ENCODE results near the gene STAB2. TPM values are rescaled to one million over a fixed set of nuclear protein-coding genes. Genes with fewer than 3 reads are reported as not detected.

STAB2 gene
- polyA plus RNA-seq, 3 donors, result not detected

DNA sequence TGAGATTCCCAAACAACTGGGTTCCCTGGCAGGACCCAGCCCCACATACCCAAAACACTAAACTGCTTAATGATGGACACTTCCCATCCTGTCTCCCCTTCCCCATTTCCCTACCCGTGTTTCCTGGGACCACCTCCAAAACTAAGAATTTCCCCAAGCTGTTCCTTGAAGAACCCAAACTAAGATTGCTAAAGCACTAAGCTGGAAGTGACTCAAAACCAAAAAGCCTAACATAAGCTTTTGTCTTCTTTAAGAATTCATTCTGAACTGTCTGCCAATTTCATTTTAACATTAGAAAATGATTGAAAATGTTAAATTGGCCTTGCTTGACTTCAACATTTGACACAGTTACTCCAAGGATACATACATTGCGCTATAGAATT is 29.5 kb upstream of the STAB2 start:
- Histone ChIP-seq H3K27me3 (ENCODE audit: control insufficient read depth in 2 of 2, insufficient read depth in 2 of 2, low read length in 2 of 2) (no peaks in the 10 kb centered on the region), H3K36me3 (replicated peaks in 1 of 2; ENCODE audit: control insufficient read depth in 1 of 2, insufficient read depth in 2 of 2, low read length in 2 of 2) (no peaks in the 10 kb centered on the region), H3K4me1 (ENCODE audit: control insufficient read depth in 1 of 2, insufficient read depth in 2 of 2, low read length in 2 of 2) (no peaks in the 10 kb centered on the region), H3K4me2 (replicated peaks; ENCODE audit: extremely low read depth, low read length, poor library complexity, severe bottlenecking) (no peak overlapping the region), H3K27ac (ENCODE audit: low read depth in 1 of 2, low read length in 2 of 2) (no peak overlapping the region), H4K20me1 (ENCODE audit: insufficient read depth, low read length) (no peaks in the 10 kb centered on the region), H2AFZ (ENCODE audit: insufficient read depth, low read depth, low read length, poor library complexity, severe bottlenecking) (no peak overlapping the region), H3K79me2 (ENCODE audit: insufficient read depth, low read length) (no peaks in the 10 kb centered on the region), H3K4me3 (replicated peaks in 1 of 3; ENCODE audit: low read depth in 2 of 3, low read length in 3 of 3) (no peak overlapping the region), H3K9ac (ENCODE audit: insufficient read depth, low read length, poor library complexity, severe bottlenecking) (no peak overlapping the region), H3K9me3 (replicated peaks in 1 of 2; ENCODE audit: control insufficient read depth in 1 of 2, insufficient read depth in 1 of 2, low read length in 2 of 2) (no peaks in the 10 kb centered on the region)
- no peak for DNase-seq
- no peaks in the 10 kb centered on the region for H3K36me3 Mint-ChIP-seq
- H3K9me3 Mint-ChIP-seq, result peaks cover 0 to 5% (median 1%) of the 10 kb centered on the region in 7 donors
- TF ChIP-seq, protein P1, sequence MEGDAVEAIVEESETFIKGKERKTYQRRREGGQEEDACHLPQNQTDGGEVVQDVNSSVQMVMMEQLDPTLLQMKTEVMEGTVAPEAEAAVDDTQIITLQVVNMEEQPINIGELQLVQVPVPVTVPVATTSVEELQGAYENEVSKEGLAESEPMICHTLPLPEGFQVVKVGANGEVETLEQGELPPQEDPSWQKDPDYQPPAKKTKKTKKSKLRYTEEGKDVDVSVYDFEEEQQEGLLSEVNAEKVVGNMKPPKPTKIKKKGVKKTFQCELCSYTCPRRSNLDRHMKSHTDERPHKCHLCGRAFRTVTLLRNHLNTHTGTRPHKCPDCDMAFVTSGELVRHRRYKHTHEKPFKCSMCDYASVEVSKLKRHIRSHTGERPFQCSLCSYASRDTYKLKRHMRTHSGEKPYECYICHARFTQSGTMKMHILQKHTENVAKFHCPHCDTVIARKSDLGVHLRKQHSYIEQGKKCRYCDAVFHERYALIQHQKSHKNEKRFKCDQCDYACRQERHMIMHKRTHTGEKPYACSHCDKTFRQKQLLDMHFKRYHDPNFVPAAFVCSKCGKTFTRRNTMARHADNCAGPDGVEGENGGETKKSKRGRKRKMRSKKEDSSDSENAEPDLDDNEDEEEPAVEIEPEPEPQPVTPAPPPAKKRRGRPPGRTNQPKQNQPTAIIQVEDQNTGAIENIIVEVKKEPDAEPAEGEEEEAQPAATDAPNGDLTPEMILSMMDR (IDR thresholded peaks at IDR 0.05), result no peak
- H3K4me3 Mint-ChIP-seq, result no peak overlapping the region
- peaks cover 0 to 7% (median 4%) of the 10 kb centered on the region in 3 donors for H3K27me3 Mint-ChIP-seq (ENCODE audit: low read depth in 3 of 3)
- no peak overlapping the region for H3K27ac Mint-ChIP-seq
- 90% methylated on average over 2 of the region's 2 CpGs for WGBS (ENCODE audit: insufficient coverage)
- no peaks in the 10 kb centered on the region for H3K4me1 Mint-ChIP-seq
- intact Hi-C loops (cut with micrococcal nuclease), result no loop called here

DNA sequence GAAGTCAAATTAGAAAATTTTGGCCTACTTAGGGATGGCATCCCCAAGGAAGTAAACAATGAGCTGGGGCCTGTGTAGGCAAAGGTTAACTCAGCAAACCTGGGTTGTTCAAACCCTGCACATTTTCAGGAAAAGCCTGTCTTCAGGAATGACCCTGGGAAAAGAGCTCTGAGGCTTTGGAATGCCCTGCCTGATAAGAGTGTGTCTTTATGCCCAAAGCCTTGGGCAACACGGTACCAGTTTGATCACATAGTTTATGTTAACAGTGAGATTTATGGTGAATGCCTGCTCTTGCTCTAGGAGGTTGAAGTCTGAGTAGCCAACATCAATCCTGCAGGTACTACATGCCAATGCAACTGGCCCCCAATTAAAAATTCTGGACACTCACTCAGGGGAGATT is 28.2 kb upstream of the STAB2 start:
- Mint-ChIP-seq H3K36me3 (no peaks in the 10 kb centered on the region), H3K4me3 (no peak overlapping the region), H3K4me1 (no peaks in the 10 kb centered on the region), H3K27ac (no peak overlapping the region), H3K9me3 (peaks cover 0 to 11% (median 2%) of the 10 kb centered on the region in 7 donors), H3K27me3 (ENCODE audit: low read depth in 3 of 3) (peaks cover 0 to 4% (median 4%) of the 10 kb centered on the region in 3 donors)
- Histone ChIP-seq H4K20me1 (ENCODE audit: insufficient read depth, low read length) (no peaks in the 10 kb centered on the region), H3K4me2 (replicated peaks; ENCODE audit: extremely low read depth, low read length, poor library complexity, severe bottlenecking) (no peak overlapping the region), H3K27me3 (ENCODE audit: control insufficient read depth in 2 of 2, insufficient read depth in 2 of 2, low read length in 2 of 2) (no peaks in the 10 kb centered on the region), H3K79me2 (ENCODE audit: insufficient read depth, low read length) (no peaks in the 10 kb centered on the region), H3K9me3 (replicated peaks in 1 of 2; ENCODE audit: control insufficient read depth in 1 of 2, insufficient read depth in 1 of 2, low read length in 2 of 2) (peaks cover 0 to 4% of the 10 kb centered on the region in 2 donors), H2AFZ (ENCODE audit: insufficient read depth, low read depth, low read length, poor library complexity, severe bottlenecking) (no peak overlapping the region), H3K9ac (ENCODE audit: insufficient read depth, low read length, poor library complexity, severe bottlenecking) (no peak overlapping the region), H3K36me3 (replicated peaks in 1 of 2; ENCODE audit: control insufficient read depth in 1 of 2, insufficient read depth in 2 of 2, low read length in 2 of 2) (no peaks in the 10 kb centered on the region), H3K4me1 (ENCODE audit: control insufficient read depth in 1 of 2, insufficient read depth in 2 of 2, low read length in 2 of 2) (no peaks in the 10 kb centered on the region), H3K27ac (ENCODE audit: low read depth in 1 of 2, low read length in 2 of 2) (no peak overlapping the region), H3K4me3 (replicated peaks in 1 of 3; ENCODE audit: low read depth in 2 of 3, low read length in 3 of 3) (no peak overlapping the region)
- TF ChIP-seq, protein P1 (IDR thresholded peaks at IDR 0.05), result no peak
- no CpG with 5 or more reads among the region's 1 CpG for WGBS (ENCODE audit: insufficient coverage)
- intact Hi-C loops (cut with micrococcal nuclease), result no loop called here
- no peak for DNase-seq

All from CD14-positive monocyte (primary cell).